ENCODE measurements around the gene RUVBL2. TPM values are rescaled to one million over a fixed set of nuclear protein-coding genes. Genes with fewer than 3 reads are reported as not detected.
A peak's percentile ranks its signal among the peaks of the same experiment; 100 is the strongest.

RUVBL2 gene
- total and polyA plus RNA-seq, 2 of the 4 experiments (the other 2 are of a cell fraction) = 196 to 391 TPM

- ChIA-PET CTCF (interaction anchor here (1.3 kb wide), 1 partner anchor 30 kb away, joined by 3 read pairs; the partner anchor contains the start of gene RUVBL2), POLR2A (ENCODE audit: unreplicated experiment) (interaction anchor here (0.6 to 1.3 kb wide), 6 partner anchors 9 to 119 kb away, joined by 3 to 8 read pairs (median 4); partner anchors contain the start of genes BAX, NUCB1 and PPP1R15A)
- Histone ChIP-seq H3K36me3 (ENCODE audit: control insufficient read depth, insufficient read depth, low read length) (peaks cover 21% of the 10 kb centered on the region), H3K4me1 (ENCODE audit: control insufficient read depth, insufficient read depth, low read length) (peaks cover 20% of the 10 kb centered on the region), H4K8ac (ENCODE audit: low read depth in 2 of 2, low read length in 2 of 2) (peak overlapping the region; percentile 63 to 92), H2BK15ac (ENCODE audit: low read depth, low read length) (peak overlapping the region; percentile 89; the same call in 2 of the 3 replicates), H3K27ac (ENCODE audit: insufficient read depth, low read length) (peak overlapping the region; percentile 96), H2AFZ (replicated peaks; ENCODE audit: low read length, poor library complexity) (peak overlapping the region; percentile 82), H4K91ac (ENCODE audit: insufficient read depth, low read depth, low read length) (peak overlapping the region; percentile 98), H4K5ac (ENCODE audit: low read depth, low read length) (peak overlapping the region; percentile 97), H3K56ac (ENCODE audit: extremely low read depth, insufficient read depth, low read length) (peak overlapping the region; percentile 88), H3K14ac (replicated peaks; ENCODE audit: low read depth, low read length) (peak overlapping the region; percentile 98), H3K9me1 (ENCODE audit: insufficient read depth, low read length) (peaks cover 11% of the 10 kb centered on the region), H3K9me3 (ENCODE audit: control insufficient read depth, insufficient read depth, low read length) (no peaks in the 10 kb centered on the region), H3K18ac (ENCODE audit: low read depth, low read length) (peak overlapping the region; percentile 96), H2AK5ac (ENCODE audit: low read depth, low read length) (peak overlapping the region; percentile 94), H2AK9ac (replicated peaks; ENCODE audit: low read depth, low read length, poor library complexity) (peak overlapping the region; percentile 91), H3K4ac (ENCODE audit: low read depth, low read length) (peak overlapping the region; percentile 99), H3K27me3 (ENCODE audit: control insufficient read depth, insufficient read depth, low read length) (no peaks in the 10 kb centered on the region), H3K4me2 (ENCODE audit: low read depth, low read length) (peak overlapping the region; percentile 49), H2BK20ac (ENCODE audit: low read depth, low read length) (peak overlapping the region; percentile 99), H3K9ac (ENCODE audit: low read depth, low read length) (peak overlapping the region; percentile 70), H4K20me1 (ENCODE audit: insufficient read depth, low read length) (peaks cover 34% of the 10 kb centered on the region), H2BK5ac (ENCODE audit: low read depth, low read length, poor library complexity, severe bottlenecking) (peak overlapping the region; percentile 99), H3K23ac (ENCODE audit: low read depth, low read length) (peak overlapping the region; percentile 99), H3K79me1 (ENCODE audit: low read depth in 1 of 2, low read length in 2 of 2) (peaks cover 0 to 67% of the 10 kb centered on the region in 2 experiments; a peak in 3 of 4 replicates), H3K4me3 (ENCODE audit: insufficient read depth, low read depth, low read length) (0 out of 2 replicates have a peak overlapping the region, but pooled peaks have one; percentile 2), H2BK120ac (ENCODE audit: low read depth, low read length) (peak overlapping the region; percentile 99)
- BruUV-seq (replicated peaks) = no TSS peak
- dilution Hi-C loops (cut with HindIII; ENCODE audit: low sequenced_read_pairs, unreplicated experiment) (no loop called here), in situ Hi-C loops (cut with MboI; ENCODE audit: low sequenced_read_pairs) (loop anchor here (5.0 to 10.0 kb wide), 2 partner anchors 71 to 319 kb away; partner anchors contain the start of gene CA11), intact Hi-C loops (cut with micrococcal nuclease) (loop anchor here (2.0 to 10.0 kb wide), 2 partner anchors 89 to 319 kb away; partner anchors contain the start of gene CA11)
- WGBS, 2 experiments (ENCODE audit: extremely low coverage in 2 of 2, insufficient read length in 1 of 2) = 9% methylated on average over 6 of the region's 28 CpGs; no CpG with 5 or more reads in 1 of the 2 experiments
- DNase-seq (peak; percentile 71), ATAC-seq (ENCODE audit: low read depth) (peak; percentile 18)
- TF ChIP-seq, protein P1, sequence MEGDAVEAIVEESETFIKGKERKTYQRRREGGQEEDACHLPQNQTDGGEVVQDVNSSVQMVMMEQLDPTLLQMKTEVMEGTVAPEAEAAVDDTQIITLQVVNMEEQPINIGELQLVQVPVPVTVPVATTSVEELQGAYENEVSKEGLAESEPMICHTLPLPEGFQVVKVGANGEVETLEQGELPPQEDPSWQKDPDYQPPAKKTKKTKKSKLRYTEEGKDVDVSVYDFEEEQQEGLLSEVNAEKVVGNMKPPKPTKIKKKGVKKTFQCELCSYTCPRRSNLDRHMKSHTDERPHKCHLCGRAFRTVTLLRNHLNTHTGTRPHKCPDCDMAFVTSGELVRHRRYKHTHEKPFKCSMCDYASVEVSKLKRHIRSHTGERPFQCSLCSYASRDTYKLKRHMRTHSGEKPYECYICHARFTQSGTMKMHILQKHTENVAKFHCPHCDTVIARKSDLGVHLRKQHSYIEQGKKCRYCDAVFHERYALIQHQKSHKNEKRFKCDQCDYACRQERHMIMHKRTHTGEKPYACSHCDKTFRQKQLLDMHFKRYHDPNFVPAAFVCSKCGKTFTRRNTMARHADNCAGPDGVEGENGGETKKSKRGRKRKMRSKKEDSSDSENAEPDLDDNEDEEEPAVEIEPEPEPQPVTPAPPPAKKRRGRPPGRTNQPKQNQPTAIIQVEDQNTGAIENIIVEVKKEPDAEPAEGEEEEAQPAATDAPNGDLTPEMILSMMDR (conservative IDR thresholded peaks at IDR 0.05; ENCODE audit: low read depth, low read length) = no peak
- peak; percentile 78 for TF ChIP-seq FOS (IDR thresholded peaks at IDR 0.05; ENCODE audit: low read depth, low read length)
- TF ChIP-seq MAZ (IDR thresholded peaks at IDR 0.05; ENCODE audit: borderline replicate concordance, low read depth, low read length) = peak; percentile 97
- TF ChIP-seq CHD1 (IDR thresholded peaks at IDR 0.05; ENCODE audit: low read depth, low read length) = no peak
- TF ChIP-seq RFX5 (IDR thresholded peaks at IDR 0.05; ENCODE audit: low read depth, low read length) = no peak
- no peak for TF ChIP-seq RAD21 (IDR thresholded peaks at IDR 0.05; ENCODE audit: low read length)
- no peak for TF ChIP-seq MXI1 (IDR thresholded peaks at IDR 0.05; ENCODE audit: borderline replicate concordance, low read depth, low read length)
- TF ChIP-seq POLR2A (IDR thresholded peaks at IDR 0.05; ENCODE audit: low read depth, low read length) = no peak
- TF ChIP-seq RCOR1 (IDR thresholded peaks at IDR 0.05; ENCODE audit: insufficient replicate concordance, low read length) = no peak
- no peak for TF ChIP-seq ELK1 (IDR thresholded peaks at IDR 0.05; ENCODE audit: borderline replicate concordance, low read depth, low read length)
- TF ChIP-seq, protein P2, sequence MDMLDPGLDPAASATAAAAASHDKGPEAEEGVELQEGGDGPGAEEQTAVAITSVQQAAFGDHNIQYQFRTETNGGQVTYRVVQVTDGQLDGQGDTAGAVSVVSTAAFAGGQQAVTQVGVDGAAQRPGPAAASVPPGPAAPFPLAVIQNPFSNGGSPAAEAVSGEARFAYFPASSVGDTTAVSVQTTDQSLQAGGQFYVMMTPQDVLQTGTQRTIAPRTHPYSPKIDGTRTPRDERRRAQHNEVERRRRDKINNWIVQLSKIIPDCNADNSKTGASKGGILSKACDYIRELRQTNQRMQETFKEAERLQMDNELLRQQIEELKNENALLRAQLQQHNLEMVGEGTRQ (IDR thresholded peaks at IDR 0.05; ENCODE audit: low read depth, low read length) = no peak
- TF ChIP-seq SMC3 (IDR thresholded peaks at IDR 0.05; ENCODE audit: low read depth, low read length) = no peak
- no peak for TF ChIP-seq CEBPB (IDR thresholded peaks at IDR 0.05; ENCODE audit: low read depth, low read length)
These were observed 30.1 kb upstream of the RUVBL2 start for GRCh38 chr19:48963371-48964204.

Measured in IMR-90 (cell line).